Neural progenitor cell (in vitro differentiated cells): ENCODE measurements around the gene C12orf42. TPM values are rescaled to one million over a fixed set of nuclear protein-coding genes. Genes with fewer than 3 reads are reported as not detected.

ENCODE experiments used
- DNase-seq: peaks from one replicate; pipeline ENCODE4 v3.0.0-alpha.2; 2016; ENCODE audit warnings: low spot score
- H2AFZ ChIP-seq: fragments of 200-600 bp; sonication (generic); replicated peaks from 2 replicates; pipeline ENCODE4 v1.6.1; 2016; ENCODE audit warnings: antibody characterized with exemption
- H3F3A ChIP-seq: fragments of 200-600 bp; sonication (generic); 2 replicates; pipeline ENCODE4 v1.6.1; 2016; ENCODE audit warnings: antibody characterized with exemption, low read depth
- H3K27ac ChIP-seq: fragments of 200-600 bp; sonication (generic); 2 replicates; pipeline ENCODE4 v1.5.1; 2016; ENCODE audit warnings: mild to moderate bottlenecking
- H3K27me3 ChIP-seq: fragments of 200-600 bp; sonication (generic); 2 replicates; pipeline ENCODE4 v1.6.1; 2016; ENCODE audit warnings: mild to moderate bottlenecking, moderate library complexity
- H3K36me3 ChIP-seq: fragments of 200-600 bp; sonication (generic); 2 replicates; pipeline ENCODE4 v1.5.1; 2016
- H3K4me1 ChIP-seq: fragments of 200-600 bp; sonication (generic); 2 replicates; pipeline ENCODE4 v1.6.1; 2016; ENCODE audit warnings: mixed run types
- H3K4me2 ChIP-seq: fragments of 200-600 bp; sonication (generic); 2 replicates; pipeline ENCODE4 v1.6.1; 2016
- H3K4me3 ChIP-seq: fragments of 200-600 bp; sonication (generic); 2 replicates; pipeline ENCODE4 v1.5.1; 2016
- H3K79me2 ChIP-seq: fragments of 200-600 bp; sonication (generic); 2 replicates; pipeline ENCODE4 v1.6.1; 2016; ENCODE audit warnings: low read depth
- H3K9ac ChIP-seq: fragments of 200-600 bp; sonication (generic); 2 replicates; pipeline ENCODE4 v1.6.1; 2016
- H3K9me3 ChIP-seq: fragments of 200-600 bp; sonication (generic); 2 replicates; pipeline ENCODE4 v1.5.1; 2016; ENCODE audit warnings: low read depth
- H4K20me1 ChIP-seq: fragments of 200-600 bp; sonication (generic); 2 replicates; pipeline ENCODE4 v1.6.1; 2016; ENCODE audit warnings: low read depth
- H3K27ac Mint-ChIP-seq: 3 replicates; pipeline ENCODE4 v1.8.0; 2021; ENCODE audit warnings: mixed read lengths
- H3K27me3 Mint-ChIP-seq: 2 replicates; pipeline ENCODE4 v1.8.0; 2022; ENCODE audit warnings: low read depth, mild to moderate bottlenecking, inconsistent platforms, moderate library complexity, mixed read lengths; ENCODE audit not compliant: insufficient read depth
- H3K36me3 Mint-ChIP-seq: 3 replicates; pipeline ENCODE4 v1.8.0; 2021; ENCODE audit warnings: mixed read lengths
- H3K4me1 Mint-ChIP-seq: 3 replicates; pipeline ENCODE4 v1.8.0; 2021; ENCODE audit warnings: mixed read lengths
- H3K4me3 Mint-ChIP-seq: 3 replicates; pipeline ENCODE4 v1.8.0; 2021; ENCODE audit warnings: mild to moderate bottlenecking, moderate library complexity, mixed read lengths
- H3K9me3 Mint-ChIP-seq: 3 replicates; pipeline ENCODE4 v1.8.0; 2020; ENCODE audit warnings: mixed read lengths
- CTCF ChIP-seq: fragments of 200-600 bp; sonication (generic); IDR thresholded peaks from 2 replicates; pipeline ENCODE4 v1.5.1; 2017; ENCODE audit warnings: antibody characterized with exemption, mild to moderate bottlenecking
- EZH2 ChIP-seq: fragments of 200-600 bp; sonication (generic); IDR thresholded peaks from 2 replicates; pipeline ENCODE4 v1.6.1; 2017; ENCODE audit warnings: antibody characterized with exemption, mild to moderate bottlenecking, moderate library complexity
- EZH2phosphoT487 ChIP-seq: fragments of 200-600 bp; sonication (generic); IDR thresholded peaks from 2 replicates; pipeline ENCODE4 v1.6.1; 2017; ENCODE audit warnings: antibody characterized with exemption
- total RNA-seq: library from RNA; depleted of rRNA; stranded (reverse); fragments of >200 nt; gene quantifications from 2 replicates; pipeline ENCODE4 v1.2.3, GENCODE V29; 2015; ENCODE audit warnings: low replicate concordance

C12orf42 gene
- total RNA-seq, 1 donor from 2014 or later, result 1.1 TPM

DNA sequence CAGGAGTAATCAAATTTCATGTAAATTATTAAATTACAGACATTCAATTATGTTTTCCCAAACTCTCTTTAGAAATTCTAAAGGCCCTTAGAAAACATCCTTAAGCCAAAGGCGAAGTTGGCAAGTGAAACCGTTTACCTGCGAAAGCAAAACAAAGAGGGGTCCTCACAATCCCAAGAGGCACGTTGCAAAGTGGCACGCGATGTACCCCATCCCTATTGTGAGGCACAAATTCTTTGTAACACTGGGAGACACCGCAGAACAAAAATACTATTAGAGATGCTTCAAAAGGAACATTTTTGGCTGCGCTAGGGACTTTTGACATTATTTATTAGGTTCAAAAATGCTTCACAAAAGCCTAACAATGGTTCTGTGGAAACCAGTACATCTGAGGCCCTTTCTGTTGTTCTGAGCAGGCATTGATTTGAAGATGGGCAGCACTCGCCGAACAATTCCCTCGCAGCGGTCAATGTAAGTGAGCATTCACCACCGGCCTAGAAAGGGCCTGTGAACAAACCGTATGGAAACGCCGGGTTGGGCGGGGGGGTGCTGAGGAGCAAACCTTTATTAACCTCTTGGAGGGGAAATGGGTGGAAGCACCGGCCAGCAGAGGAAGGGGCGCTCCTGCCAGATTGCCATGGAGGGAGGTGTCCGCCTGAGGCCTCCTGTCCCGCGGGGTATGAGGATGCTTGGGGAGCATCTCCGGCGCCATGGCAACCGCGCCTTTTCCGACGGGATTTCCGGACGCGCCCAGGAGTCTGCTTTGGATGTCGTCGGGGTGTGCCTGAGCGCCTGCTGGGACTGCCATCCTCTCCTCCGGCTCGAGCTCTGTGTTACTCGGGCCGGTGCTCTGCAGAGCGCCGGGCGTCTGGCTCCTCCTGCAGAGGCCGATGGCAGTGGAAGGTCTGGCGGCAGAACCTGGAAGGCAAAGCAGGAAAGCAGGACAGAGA, 193.9 kb downstream of the C12orf42 start:
- Mint-ChIP-seq H3K27ac (peak overlapping the region; percentile 72), H3K9me3 (peaks cover 6% of the 10 kb centered on the region), H3K4me1 (peaks cover 20% of the 10 kb centered on the region), H3K27me3 (peaks cover 8% of the 10 kb centered on the region), H3K36me3 (no peaks in the 10 kb centered on the region), H3K4me3 (peak overlapping the region; percentile 63)
- Histone ChIP-seq H3F3A (peaks cover 18% of the 10 kb centered on the region), H3K9me3 (no peaks in the 10 kb centered on the region), H3K9ac (no peak overlapping the region), H3K36me3 (no peaks in the 10 kb centered on the region), H3K4me1 (peaks cover 7% of the 10 kb centered on the region), H2AFZ (peak overlapping the region; percentile 56), H3K79me2 (no peaks in the 10 kb centered on the region), H3K27ac (no peak overlapping the region), H3K27me3 (peaks cover 71% of the 10 kb centered on the region), H4K20me1 (no peaks in the 10 kb centered on the region), H3K4me3 (peak overlapping the region; percentile 40), H3K4me2 (peak overlapping the region; percentile 75)
- TF ChIP-seq EZH2 (no peak), EZH2phosphoT487 (no peak), CTCF (no peak)
- DNase-seq, result peak; percentile 83

- H3K27me3 ChIP-seq, result no peaks in the 10 kb centered on the region
- no peaks in the 10 kb centered on the region for H3K36me3 ChIP-seq
- H4K20me1 ChIP-seq, result no peaks in the 10 kb centered on the region
- H3K9me3 ChIP-seq, result no peaks in the 10 kb centered on the region
- Mint-ChIP-seq H3K27ac (no peak overlapping the region), H3K36me3 (no peaks in the 10 kb centered on the region), H3K9me3 (peaks cover 14% of the 10 kb centered on the region), H3K27me3 (peaks cover 2% of the 10 kb centered on the region), H3K4me3 (no peak overlapping the region), H3K4me1 (no peaks in the 10 kb centered on the region)
- peak overlapping the region; percentile 55 for H2AFZ ChIP-seq
- no peaks in the 10 kb centered on the region for H3F3A ChIP-seq
- H3K9ac ChIP-seq, result no peak overlapping the region
- H3K79me2 ChIP-seq, result no peaks in the 10 kb centered on the region
- H3K27ac ChIP-seq, result no peak overlapping the region
- DNase-seq, result no peak
- H3K4me3 ChIP-seq, result no peak overlapping the region
- H3K4me1 ChIP-seq, result no peaks in the 10 kb centered on the region
- H3K4me2 ChIP-seq, result no peak overlapping the region
- no peak for TF ChIP-seq CTCF
- no peak for TF ChIP-seq EZH2phosphoT487
- TF ChIP-seq EZH2, result no peak
These were observed 207.8 kb downstream of the C12orf42 start for GRCh38 chr12:103288016-103288415.

- no peak overlapping the region for H3K4me3 Mint-ChIP-seq
- no peak overlapping the region for H3K27ac ChIP-seq
These were observed 213.6 kb downstream of the C12orf42 start for GRCh38 chr12:103282124-103282523.

More at GRCh38 chr12:103282124-103282523, 213.6 kb downstream of the C12orf42 start:
- DNase-seq, result no peak
- Histone ChIP-seq H2AFZ (no peak overlapping the region), H3K4me3 (no peak overlapping the region), H3K27me3 (no peaks in the 10 kb centered on the region), H3F3A (no peaks in the 10 kb centered on the region), H3K79me2 (no peaks in the 10 kb centered on the region), H3K4me2 (no peak overlapping the region), H3K36me3 (no peaks in the 10 kb centered on the region), H3K4me1 (no peaks in the 10 kb centered on the region), H3K9me3 (no peaks in the 10 kb centered on the region), H4K20me1 (no peaks in the 10 kb centered on the region), H3K9ac (no peak overlapping the region)
- no peak overlapping the region for H3K27ac Mint-ChIP-seq
- no peaks in the 10 kb centered on the region for H3K36me3 Mint-ChIP-seq
- TF ChIP-seq EZH2phosphoT487 (no peak), EZH2 (no peak), CTCF (no peak)
- H3K27me3 Mint-ChIP-seq, result peaks cover 2% of the 10 kb centered on the region
- H3K4me1 Mint-ChIP-seq, result no peaks in the 10 kb centered on the region
- peaks cover 2% of the 10 kb centered on the region for H3K9me3 Mint-ChIP-seq
